OCI-LY3 (cell line): ENCODE measurements around the gene BAZ2B.

Experiments used
- H2AFZ ChIP-seq: fragments of 200-600, 300-600 bp; shearing (Covaris generic); 2 replicates; pipeline ENCODE4 v1.6.0; 2014; ENCODE audit warnings: antibody characterized with exemption, low read depth, low read length
- H3K27ac ChIP-seq: fragments of 200-600, 300-600 bp; sonication (generic); 2 replicates; pipeline ENCODE4 v1.5.1; 2014; ENCODE audit warnings: mild to moderate bottlenecking, low read length, moderate library complexity, mixed read lengths
- H3K27me3 ChIP-seq: fragments of 200-600, 300-600 bp; sonication (generic); 2 replicates; pipeline ENCODE4 v1.6.1; 2014; ENCODE audit warnings: low read depth, low read length, mixed read lengths
- H3K36me3 ChIP-seq: fragments of 200-600, 300-600 bp; sonication (generic); replicated peaks from 2 replicates; pipeline ENCODE3; 2014; ENCODE audit warnings: low read depth, low read length, mixed read lengths
- H3K4me1 ChIP-seq: fragments of 300-600, 200-600 bp; sonication (generic); 2 replicates; pipeline ENCODE4 v1.6.1; 2014; ENCODE audit warnings: low read length, mixed read lengths
- H3K4me2 ChIP-seq: fragments of 200-600, 300-600 bp; sonication (generic); 2 replicates; pipeline ENCODE4 v1.6.1; 2014; ENCODE audit warnings: low read length, mixed read lengths
- H3K4me3 ChIP-seq: fragments of 300-600, 200-600 bp; sonication (generic); 2 replicates; pipeline ENCODE4 v1.5.1; 2014; ENCODE audit warnings: antibody characterized with exemption, mild to moderate bottlenecking, low read length, moderate library complexity
- H3K79me2 ChIP-seq: fragments of 300-600, 200-600 bp; shearing (Covaris generic); 2 replicates; pipeline ENCODE4 v1.6.1; 2014; ENCODE audit warnings: mild to moderate bottlenecking, low read length, mixed read lengths
- H3K9ac ChIP-seq: fragments of 300-600, 200-600 bp; shearing (Covaris generic); 2 replicates; pipeline ENCODE4 v1.6.0; 2014; ENCODE audit warnings: mild to moderate bottlenecking, low read length, moderate library complexity
- H3K9me3 ChIP-seq: fragments of 200-600, 300-600 bp; shearing (Covaris generic); 2 replicates; pipeline ENCODE4 v1.6.1; 2014; ENCODE audit warnings: low read length, mixed read lengths; ENCODE audit not compliant: insufficient read depth
- H4K20me1 ChIP-seq: fragments of 200-600, 300-600 bp; sonication (generic); 2 replicates; pipeline ENCODE4 v1.6.1; 2016; ENCODE audit warnings: low read length, mixed read lengths; ENCODE audit not compliant: insufficient read depth
- CTCF ChIP-seq: fragments of 200-600, 300-600 bp; sonication (generic); IDR thresholded peaks from 2 replicates; pipeline ENCODE4 v1.5.1; 2014; ENCODE audit warnings: antibody characterized with exemption, low read length, low read depth
- EZH2phosphoT487 ChIP-seq: fragments of 200-600 bp; shearing (Covaris generic); IDR thresholded peaks from 2 replicates; pipeline ENCODE4 v1.6.1; 2018; ENCODE audit warnings: antibody characterized with exemption, mixed run types, low read depth

The BAZ2B gene

GRCh38 chr2:159379181-159379580, 237.2 kb downstream of the BAZ2B start:
- Histone ChIP-seq H3K4me1 (0 out of 2 replicates have a peak, but pooled peaks cover 2% of the 10 kb centered on the region), H4K20me1 (no peaks in the 10 kb centered on the region), H3K4me2 (no peak overlapping the region), H2AFZ (no peak overlapping the region), H3K9me3 (no peaks in the 10 kb centered on the region), H3K36me3 (no peaks in the 10 kb centered on the region), H3K27me3 (no peaks in the 10 kb centered on the region), H3K9ac (no peak overlapping the region), H3K27ac (no peak overlapping the region), H3K79me2 (no peaks in the 10 kb centered on the region), H3K4me3 (no peak overlapping the region)
- TF ChIP-seq CTCF (no peak), EZH2phosphoT487 (no peak)

- no peaks in the 10 kb centered on the region for H3K79me2 ChIP-seq
- 0 out of 2 replicates have a peak, but pooled peaks cover 2% of the 10 kb centered on the region for H3K4me1 ChIP-seq
- no peak overlapping the region for H3K4me3 ChIP-seq
- no peak overlapping the region for H2AFZ ChIP-seq
- no peaks in the 10 kb centered on the region for H3K9me3 ChIP-seq
- H3K36me3 ChIP-seq: no peaks in the 10 kb centered on the region
- no peak overlapping the region for H3K27ac ChIP-seq
- no peak overlapping the region for H3K9ac ChIP-seq
- no peak overlapping the region for H3K4me2 ChIP-seq
- no peaks in the 10 kb centered on the region for H3K27me3 ChIP-seq
- H4K20me1 ChIP-seq: no peaks in the 10 kb centered on the region
- TF ChIP-seq EZH2phosphoT487 (no peak), CTCF (no peak)
These were observed 241.1 kb downstream of the BAZ2B start for GRCh38 chr2:159375241-159375640.

DNA sequence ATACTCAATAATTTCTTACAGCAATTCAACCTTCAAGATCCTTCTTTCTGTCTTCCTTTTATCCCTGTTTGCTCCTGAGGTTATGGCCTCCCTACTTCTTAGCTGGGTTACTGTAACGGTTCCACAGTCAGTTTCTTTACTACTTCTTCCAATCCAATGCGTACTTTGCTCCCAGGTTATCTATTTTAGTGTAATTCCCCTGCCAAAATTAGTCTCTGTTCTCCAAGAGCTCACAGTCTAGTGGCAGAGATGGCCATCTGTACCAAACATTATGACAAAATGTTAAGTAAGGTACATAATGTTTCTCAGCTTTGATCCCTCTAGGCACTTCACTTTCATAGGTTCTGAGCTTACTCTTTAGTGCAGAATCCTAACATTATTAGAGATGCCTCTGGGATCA, 244.8 kb downstream of the BAZ2B start:
- Histone ChIP-seq H3K4me1 (no peaks in the 10 kb centered on the region), H3K9me3 (no peaks in the 10 kb centered on the region), H3K4me2 (no peak overlapping the region), H3K27ac (no peak overlapping the region), H3K4me3 (no peak overlapping the region), H3K9ac (no peak overlapping the region), H3K79me2 (no peaks in the 10 kb centered on the region), H4K20me1 (no peaks in the 10 kb centered on the region), H3K36me3 (no peaks in the 10 kb centered on the region), H2AFZ (no peak overlapping the region), H3K27me3 (no peaks in the 10 kb centered on the region)
- TF ChIP-seq EZH2phosphoT487: no peak
- no peak for TF ChIP-seq CTCF

- Histone ChIP-seq H3K36me3 (no peaks in the 10 kb centered on the region), H2AFZ (no peak overlapping the region), H3K4me3 (no peak overlapping the region), H3K27ac (no peak overlapping the region), H3K4me2 (no peak overlapping the region), H3K79me2 (no peaks in the 10 kb centered on the region), H3K27me3 (no peaks in the 10 kb centered on the region), H4K20me1 (no peaks in the 10 kb centered on the region), H3K4me1 (no peaks in the 10 kb centered on the region), H3K9me3 (no peaks in the 10 kb centered on the region), H3K9ac (no peak overlapping the region)
- TF ChIP-seq EZH2phosphoT487 (no peak), CTCF (no peak)
These were observed 249.8 kb downstream of the BAZ2B start for GRCh38 chr2:159366538-159366937.
